GDM1 (cell line): ENCODE data around the gene CHAD.
"Not testable (repeated sequence)": the region's sequence is repeated elsewhere in the genome, so short reads cannot be mapped to it uniquely, and the experiment has no call there.

Experiments
- DNase-seq: peaks from one replicate; lab custom pipeline; 2025; lab: John Stamatoyannopoulos, UW

The CHAD gene

DNA sequence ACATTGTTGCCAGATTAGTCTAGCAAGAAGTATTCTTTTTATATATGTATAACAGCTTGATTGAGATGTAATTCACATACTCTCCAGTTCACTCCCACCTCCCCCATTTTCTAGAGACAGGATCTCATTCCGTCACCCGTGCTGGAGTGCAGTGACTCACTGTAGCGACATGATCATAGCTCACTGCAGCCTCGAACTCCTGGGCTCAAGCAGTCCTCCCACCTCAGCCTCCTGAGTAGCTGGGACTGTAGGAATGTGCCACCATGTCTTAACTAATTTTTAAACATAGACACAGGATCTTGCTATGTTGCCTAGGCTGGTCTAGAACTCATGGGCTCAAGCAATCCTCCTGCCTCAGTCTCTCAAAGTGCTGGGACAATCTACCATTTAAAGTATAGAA, 6.7 kb upstream of the CHAD start:
- DNase-seq: no peak

DNA sequence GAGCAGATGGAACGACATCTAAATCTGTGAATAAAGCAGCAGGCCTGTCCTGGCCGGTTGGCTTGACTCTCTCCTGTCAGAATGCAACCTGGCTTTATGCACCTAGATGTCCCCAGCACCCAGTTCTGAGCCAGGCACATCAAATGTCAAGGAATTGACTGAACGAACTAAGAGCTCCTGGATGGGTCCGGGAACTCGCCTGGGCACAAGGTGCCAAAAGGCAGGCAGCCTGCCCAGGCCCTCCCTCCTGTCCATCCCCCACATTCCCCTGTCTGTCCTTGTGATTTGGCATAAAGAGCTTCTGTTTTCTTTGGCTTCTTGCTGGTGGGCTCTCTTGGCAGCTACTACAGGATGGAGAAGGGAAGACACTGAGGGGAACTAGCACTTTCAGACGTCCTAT, 5.8 kb upstream of the CHAD start:
- DNase-seq: no peak

DNA sequence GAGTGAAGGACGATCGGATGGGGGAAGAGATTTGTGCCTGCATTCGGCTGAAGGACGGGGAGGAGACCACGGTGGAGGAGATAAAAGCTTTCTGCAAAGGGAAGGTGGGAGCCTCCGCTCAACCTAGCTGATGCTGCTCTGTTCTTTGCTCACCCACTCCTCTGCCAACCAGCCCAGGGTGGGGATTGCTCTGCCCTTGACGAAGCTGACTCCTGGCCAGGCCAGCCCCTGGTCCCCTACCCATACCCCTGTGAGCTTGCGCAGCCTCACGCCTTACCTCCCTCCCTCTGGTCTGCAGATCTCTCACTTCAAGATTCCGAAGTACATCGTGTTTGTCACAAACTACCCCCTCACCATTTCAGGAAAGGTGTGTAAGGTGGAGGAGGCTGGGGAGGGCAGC, 5.2 kb upstream of the CHAD start:
- no peak for DNase-seq

DNA sequence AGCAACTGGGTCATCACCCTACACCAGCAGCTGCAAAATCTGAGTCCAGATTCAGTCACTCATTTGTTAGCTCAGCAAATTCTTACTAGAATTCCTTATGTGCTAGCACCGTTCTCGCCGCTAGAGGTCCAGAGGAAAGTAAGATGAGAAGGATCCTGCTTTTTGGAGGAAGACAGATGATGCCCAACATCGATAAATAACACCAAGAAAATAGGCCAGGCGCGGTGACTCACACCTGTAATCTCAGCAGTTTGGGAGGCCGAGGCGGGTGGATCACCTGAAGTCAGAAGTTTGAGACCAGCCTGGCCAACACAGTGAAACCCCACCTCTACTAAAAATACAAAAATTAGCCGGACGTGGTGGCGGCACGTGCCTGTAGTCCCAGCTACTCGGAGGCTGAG, 4.1 kb upstream of the CHAD start:
- DNase-seq: not testable (repeated sequence)

DNA sequence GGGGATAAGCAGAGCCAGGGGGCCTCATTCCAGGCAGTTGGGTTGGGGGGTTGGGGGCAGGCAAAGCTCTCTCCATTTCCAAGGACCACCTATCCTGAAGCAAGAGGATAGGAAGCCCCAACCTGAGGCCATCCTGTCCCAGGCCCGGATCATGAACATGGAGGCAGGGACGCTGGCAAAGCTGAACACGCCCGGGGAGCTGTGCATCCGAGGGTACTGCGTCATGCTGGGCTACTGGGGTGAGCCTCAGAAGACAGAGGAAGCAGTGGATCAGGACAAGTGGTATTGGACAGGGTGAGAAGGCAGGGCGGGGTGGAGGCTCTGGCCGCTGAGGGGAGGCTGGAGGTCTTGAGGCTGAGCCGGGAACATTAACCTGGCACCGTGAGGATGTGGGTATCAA, 3.6 kb upstream of the CHAD start:
- no peak for DNase-seq

DNA sequence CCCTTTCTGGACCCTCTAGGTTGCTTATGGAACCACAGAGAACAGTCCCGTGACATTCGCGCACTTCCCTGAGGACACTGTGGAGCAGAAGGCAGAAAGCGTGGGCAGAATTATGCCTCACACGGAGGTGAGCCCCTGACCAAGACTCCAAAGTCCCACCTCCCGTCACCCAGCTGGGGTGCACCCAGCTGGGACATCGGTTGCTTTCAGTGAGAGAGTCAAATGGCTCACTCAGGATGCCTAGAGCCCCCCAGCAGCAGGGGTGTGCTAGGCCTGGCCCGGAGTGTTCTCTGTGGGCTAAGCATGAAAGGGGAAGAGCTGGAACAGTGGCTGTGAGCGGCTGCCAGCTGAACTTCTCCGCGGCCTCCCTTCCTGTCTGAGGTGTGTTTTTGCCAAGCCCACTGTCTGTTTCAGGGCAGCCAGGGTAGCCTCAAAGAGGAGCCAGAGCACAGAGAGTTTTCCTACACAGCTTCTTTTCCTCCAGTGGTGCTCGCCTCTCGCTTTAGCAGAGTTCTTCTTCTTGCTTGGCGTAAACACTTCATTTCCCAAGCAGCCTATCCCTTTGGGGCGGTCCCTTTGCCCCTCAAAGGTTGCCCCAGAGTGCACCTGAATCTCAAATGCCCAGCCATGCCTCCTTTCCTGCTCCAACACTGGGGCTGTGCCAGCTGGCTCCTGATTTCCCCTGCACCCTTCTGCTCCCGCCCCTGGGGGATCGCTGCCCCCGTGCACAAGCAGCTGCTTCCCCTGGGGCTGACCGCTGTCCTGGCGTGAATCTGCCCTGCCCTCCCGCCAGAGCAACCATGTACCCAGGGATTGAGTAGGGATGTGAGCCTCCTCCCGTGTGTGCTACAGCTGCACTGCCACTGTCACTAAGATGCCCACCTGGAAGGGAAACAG, 2.6 kb upstream of the CHAD start:
- DNase-seq: peak; percentile 37

DNA sequence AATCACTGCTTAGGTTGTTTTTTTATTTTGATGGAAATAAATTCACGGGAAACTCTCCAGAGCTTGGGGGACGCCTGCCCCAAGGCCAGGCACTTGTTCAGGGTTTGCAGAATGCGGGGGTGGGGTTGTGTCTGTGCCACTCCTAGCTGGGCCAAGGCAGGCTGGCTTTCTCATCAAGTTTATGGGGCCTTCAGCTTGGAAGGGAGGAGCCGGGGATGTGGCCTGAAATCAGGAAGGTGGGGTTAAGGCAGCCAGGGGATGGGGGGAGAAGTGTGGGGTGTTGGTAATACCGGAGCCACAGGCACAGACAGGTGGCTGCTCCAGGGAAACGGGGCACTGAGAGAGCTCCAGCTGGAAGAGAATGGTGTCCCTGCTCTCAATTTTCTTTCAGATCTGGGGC, 1.7 kb upstream of the CHAD start:
- no peak for DNase-seq

DNA sequence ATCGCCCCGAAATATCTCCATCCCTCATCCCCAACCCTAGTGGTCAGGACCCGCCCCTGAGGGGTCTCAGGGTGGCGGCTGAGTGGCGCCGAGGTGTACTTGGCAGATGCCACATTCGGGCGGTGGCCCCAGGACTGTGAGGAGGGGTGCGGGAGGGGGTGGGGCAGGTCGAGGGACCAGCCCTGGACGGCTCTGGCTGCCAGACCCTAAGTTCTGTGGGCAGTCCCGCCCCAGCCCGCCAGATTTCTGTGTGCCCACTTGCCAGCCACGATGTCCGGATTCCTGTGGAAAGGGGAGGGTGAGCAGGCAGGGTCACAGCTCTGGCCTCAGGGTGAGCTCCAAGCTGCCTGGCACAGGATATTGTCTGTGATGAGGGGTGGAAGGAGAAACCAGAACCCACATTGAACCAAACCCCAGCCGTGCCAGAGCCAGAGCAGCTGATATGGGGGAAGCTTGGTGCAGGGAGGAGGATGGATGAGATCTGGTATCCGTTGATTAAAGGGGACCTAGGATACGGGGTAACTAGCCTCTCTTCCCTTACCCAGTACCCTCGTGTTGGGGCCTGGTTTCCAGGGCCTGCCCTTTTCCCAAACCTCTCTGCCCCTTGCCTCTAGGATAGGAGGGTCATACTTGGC, 1.1 kb upstream of the CHAD start:
- DNase-seq: no peak

DNA sequence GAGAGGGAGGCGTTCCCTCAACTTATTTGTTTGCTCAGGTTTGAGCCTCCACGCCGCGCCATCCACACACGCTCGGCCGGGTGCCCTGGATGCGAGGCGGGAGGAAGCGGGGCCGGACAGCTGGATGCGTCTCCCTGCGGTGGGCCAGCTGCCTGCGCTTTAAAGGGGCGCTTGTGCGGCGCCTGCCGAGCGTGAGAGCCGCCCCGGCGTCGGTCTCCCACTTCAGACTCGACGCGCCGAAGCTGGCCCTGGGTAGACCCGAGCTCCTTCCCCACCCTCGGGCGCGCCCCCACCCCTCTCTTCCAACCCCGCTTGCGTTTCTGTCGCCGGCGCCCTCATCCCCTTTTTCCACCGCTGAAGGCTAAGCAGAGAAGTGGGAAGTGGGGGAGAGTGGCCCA, 527 bp upstream of the CHAD start:
- no peak for DNase-seq

DNA sequence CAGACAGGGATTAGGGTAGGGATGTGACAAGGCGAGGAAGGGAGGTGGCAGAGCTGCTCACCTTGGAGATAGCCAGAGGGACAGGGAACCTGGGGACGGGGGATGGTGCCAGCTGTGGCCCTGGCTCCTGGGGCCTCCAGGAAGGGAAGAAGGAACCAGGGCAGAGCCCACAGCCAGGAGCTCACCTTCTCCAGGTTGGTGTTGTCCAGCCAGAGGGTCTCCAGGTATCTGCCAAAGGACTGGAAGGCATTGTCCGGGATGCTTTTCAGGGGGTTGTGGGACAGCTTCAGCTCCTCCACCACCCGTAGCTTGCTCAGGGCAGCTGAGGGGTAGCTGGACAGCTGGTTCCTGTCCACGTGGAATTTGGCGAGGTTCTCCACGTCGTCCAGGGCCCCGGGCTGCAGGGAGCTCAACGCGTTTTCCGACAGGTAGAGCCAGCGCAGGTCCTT, 801 bp downstream of the CHAD start:
- DNase-seq: no peak

DNA sequence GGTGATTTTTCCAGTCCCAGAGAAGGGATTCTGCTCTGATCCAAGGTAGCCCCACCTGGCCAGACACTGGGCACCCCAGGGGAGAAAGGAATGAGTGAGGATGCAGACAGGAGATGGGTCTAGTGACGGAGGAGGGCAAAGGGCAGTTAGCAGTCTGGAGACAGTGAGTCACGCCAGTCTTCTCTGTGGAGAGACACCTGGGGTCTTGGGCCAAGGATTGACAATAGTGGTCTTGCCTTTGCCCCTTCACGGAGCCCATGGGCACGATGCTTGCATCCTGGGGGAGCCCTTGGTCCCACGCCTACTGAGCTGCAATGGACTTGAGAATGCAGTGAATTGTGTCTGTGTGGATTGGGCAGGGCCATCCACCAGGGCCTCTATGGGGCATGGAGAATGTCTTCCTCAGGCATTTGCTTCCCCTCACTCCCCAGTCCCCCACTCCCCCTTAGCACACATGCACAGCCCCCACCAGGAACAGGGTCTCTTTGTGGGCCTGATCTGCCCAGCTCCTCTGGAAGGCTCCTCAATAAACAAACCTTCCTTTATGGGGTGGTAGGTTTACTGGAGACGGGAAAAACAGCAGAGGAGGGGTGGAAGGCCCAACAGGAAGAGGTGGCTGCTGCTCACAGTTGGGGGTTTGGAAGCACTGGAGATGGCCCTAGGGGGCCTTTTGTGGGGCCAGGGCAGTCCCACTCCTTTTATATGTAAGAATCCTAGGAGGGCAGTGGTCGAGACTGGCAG, 1.4 kb downstream of the CHAD start:
- no peak for DNase-seq

DNA sequence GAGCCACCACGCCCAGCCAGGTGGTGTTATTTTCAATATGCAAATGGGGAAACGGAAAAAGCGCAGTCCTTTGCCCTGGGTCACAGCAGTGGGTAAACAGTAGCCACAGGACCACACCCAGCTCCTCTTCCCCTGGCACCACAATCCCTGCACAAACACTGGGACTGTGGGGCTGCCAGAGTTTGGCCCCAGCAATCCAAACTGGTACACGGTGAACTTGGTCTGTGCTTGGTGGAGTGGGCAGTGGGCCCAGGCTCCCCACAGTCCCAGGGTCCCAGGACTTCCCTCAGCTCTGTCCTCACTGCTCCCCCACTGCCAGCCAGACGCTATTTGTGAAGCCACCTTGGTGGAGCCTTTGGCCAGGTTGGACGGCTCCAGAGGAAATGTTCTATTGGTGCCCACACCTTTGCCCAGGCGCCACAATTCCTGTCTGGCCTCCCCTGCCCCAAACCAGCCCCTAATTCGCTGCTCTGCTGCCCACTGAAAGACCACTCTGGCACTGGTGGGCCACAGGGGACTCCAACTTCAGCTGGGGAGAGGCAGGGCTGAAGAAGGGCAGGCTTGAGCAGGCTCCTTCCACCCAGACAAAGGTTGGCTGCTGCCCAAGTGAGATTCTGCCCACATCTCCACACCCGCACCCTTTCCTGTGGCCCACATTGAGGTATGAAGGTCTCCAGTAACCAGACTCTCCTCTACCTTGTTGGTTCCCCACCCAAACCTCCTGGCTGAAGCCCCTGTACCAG, 2.1 kb downstream of the CHAD start:
- DNase-seq: no peak

DNA sequence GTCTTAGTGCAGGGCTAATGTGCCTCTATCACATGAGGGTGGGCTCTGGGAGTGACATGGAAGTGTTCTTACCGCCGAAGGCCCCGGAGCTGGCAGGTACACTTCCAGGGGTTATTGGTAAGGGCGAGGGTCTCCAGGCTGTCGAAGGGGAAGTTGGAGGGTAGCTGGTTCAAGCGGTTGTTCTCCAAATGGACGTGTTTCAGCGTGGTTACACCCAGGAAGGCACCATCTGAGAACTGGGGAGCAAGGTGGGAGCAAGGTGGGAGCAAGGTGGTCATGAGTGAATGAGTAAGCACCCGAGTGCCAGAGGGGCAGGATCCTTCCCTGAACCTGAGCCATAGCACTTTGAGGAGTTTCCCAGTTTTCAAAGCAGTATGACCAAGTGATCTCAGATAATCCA, 3.0 kb downstream of the CHAD start:
- DNase-seq: no peak

DNA sequence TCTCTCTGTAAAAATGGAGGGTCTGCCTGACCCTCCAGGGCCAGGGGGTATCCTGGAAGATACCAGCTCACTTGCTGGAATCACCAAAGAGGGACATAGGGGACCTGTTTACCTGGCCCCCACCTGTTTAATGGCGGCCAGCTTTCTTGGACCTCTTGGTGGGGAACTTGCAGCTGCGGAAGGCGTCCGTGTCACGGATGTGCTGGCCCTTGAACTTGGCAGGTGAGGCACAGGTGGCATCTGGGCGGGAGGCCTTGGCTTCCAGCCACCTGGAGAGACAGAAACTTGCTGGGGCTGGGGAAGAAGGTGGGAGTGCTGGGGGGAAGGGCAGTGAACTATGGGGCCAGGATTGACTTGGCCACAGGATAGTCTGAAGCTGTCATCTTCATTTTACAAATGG, 3.5 kb downstream of the CHAD start:
- DNase-seq: no peak

DNA sequence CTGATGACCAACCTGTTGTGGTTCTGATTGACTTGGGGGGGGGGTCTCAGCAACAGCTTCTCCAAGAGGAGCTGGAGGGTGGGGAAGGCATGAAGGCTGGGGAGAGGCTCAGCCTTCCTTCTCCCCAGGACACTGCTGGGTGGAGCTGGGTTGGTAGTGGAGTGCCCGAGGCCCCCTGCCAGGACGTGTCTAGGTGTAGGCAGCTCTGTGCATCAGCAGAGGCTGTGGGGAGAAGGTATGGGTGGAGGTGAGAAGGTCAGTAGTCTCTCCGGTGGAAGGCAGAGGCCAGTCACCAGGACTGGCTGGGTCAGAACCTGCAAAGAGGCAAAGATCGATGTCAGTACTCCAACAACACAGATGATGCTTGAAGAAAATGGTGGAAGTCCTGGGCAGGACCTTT, 3.9 kb downstream of the CHAD start:
- DNase-seq: no peak

DNA sequence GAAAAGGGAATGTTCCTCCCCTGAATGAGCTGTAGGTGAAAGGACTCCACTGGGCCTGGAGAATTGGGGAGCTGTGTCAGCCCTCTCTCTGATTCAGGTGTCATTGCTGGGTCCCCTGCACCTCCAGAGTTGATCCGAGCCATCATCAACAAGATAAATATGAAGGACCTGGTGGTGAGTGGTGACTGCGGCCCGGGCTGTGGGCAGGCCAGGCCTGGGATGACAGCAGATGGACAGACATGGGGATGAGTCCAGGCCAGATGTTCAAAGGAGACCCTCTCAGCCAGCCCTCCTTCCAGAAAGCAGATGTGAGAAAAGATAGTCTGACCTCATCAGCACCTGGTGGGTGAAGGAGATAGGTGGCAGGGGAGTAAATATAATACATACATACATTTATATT, 4.6 kb downstream of the CHAD start:
- no peak for DNase-seq

DNA sequence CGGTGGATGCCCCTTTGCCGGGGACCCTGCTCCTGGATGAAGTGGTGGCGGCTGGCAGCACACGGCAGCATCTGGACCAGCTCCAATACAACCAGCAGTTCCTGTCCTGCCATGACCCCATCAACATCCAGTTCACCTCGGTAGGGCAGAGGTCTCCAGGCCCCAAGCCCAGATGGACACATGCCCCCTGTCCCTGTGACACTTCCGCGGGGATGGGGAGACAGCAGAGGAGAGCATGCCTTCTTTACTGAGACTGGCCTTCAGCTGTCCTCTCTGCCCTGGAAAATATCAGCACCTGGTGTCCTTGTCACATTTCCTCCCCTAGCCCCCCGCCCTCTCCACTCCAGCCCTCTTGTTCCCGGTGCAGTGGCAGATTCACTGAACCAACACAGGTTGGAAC, 6.2 kb downstream of the CHAD start:
- DNase-seq: no peak

DNA sequence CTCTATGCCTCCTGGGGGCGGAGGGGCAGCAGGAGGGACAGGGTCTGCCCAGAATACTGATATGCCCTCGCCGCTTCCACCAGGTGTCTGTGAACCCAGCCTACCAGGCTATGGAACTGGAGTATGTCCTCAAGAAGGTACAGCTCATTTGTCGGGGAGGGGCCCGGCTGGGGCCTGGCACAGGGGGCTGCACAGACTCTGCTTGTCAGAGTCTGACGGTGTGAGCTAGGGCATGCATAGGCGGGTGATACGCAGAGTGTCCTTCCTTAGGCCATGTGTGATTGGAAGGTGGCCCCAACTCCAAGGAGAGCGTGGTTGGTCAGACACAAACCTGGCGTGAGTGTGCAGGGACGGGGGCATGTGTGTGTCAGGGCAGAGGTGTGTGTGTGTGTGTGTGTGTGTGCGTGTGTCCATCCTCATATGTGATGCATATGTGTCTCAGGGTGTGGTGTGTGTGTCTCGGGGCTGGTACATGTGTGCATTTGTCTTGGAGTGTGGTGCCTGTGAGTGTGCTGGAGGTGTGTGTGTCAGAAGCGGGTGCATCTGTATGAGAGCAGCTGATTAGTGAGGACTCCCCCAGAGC, 7.0 kb downstream of the CHAD start:
- DNase-seq: no peak

DNA sequence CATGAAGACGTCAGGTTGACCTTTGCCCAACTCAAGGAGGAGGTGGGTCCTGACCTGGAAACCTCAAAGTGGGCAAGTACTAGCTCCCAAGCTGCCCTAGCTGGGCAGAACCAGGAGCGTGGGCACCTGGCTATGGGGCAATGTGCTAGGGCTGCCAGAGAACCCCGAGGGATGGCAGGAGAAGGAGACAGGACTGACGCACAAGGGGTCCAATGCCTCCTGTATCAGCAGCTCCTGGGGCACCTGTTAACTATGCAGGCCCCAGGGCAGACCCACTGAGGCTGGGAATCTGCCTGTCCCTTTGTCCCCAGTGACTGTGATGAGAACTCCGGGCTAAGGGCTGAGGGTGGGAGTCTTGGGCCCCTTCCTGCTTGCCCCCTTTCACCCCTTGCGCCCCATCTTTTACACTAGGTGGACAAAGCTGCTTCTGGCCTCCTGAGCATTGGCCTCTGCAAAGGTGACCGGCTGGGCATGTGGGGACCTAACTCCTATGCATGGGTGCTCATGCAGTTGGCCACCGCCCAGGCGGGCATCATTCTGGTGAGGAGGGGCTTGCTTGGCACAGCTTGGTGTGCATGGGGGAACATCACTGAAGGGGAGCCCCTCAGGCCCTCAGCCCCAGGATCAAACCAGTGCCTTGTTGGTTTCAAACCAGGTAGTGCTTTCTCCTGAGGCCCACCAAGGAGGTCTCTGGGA, 7.7 kb downstream of the CHAD start:
- DNase-seq: no peak

DNA sequence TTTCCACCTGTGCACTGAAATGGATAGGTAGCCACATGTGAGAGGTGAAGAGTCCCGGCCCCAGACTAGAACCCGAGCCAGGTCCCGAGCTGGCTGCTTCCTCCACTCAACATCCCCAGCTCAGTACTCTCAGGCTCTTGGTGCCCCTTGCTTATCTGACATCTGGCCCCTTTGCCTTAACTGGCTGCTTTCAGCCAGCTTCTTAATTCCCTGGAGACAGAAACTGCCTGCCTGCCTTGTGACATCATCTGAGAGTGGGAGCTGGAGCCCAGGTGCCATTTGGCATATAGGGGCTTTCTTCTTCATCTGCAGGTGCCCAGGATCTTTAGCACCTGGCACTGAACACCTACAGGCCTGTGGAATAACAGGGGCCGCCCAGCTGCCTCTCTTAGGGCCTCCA, 8.9 kb downstream of the CHAD start:
- no peak for DNase-seq
